AG04450 (cell line): ENCODE data around the gene AMACR. TPM values are rescaled to one million over a fixed set of nuclear protein-coding genes. Genes with fewer than 3 reads are reported as not detected.

Source experiments
- CTCF ChIA-PET: fragments of 300-600, 350-600 bp; formaldehyde crosslinking; extraction: SDS; loops from one replicate; lab custom pipeline; 2022; ENCODE audit warnings: antibody characterized with exemption, inconsistent platforms; lab: Charles Lee
- POLR2A ChIA-PET: fragments of 350-600 bp; formaldehyde crosslinking; extraction: SDS; loops from one replicate; lab custom pipeline; 2021; ENCODE audit warnings: antibody characterized with exemption, inconsistent platforms; lab: Yijun Ruan, JAX
- DNase-seq: peaks from one replicate; pipeline ENCODE4 v3.0.0-alpha.2; 2011; ENCODE audit warnings: low read depth, low spot score
- H3K27ac ChIP-seq: one replicate; pipeline ENCODE4 v1.5.1; 2012; ENCODE audit warnings: low read depth, low read length, control low read depth
- H3K27me3 ChIP-seq: one replicate; pipeline ENCODE4 v1.6.0; 2012; ENCODE audit warnings: low read length; ENCODE audit not compliant: control insufficient read depth, insufficient read depth
- H3K4me3 ChIP-seq: 2 replicates; pipeline ENCODE4 v1.5.1; 2011; ENCODE audit warnings: mild to moderate bottlenecking, low read depth, low read length, control low read depth
- H3K9me3 ChIP-seq: 2 replicates; pipeline ENCODE4 v1.5.1; 2012; ENCODE audit warnings: low read length; ENCODE audit not compliant: control insufficient read depth, insufficient read depth
- polyA plus RNA-seq: library from polyadenylated mRNA; depleted of rRNA; stranded (reverse); fragments of >200 nt; gene quantifications from 2 replicates; pipeline ENCODE4 v1.2.3, GENCODE V29; 2011
- TF ChIP-seq, protein P1 (sequence below): IDR thresholded peaks from 2 replicates; pipeline ENCODE4 v1.5.1; 2011; ENCODE audit warnings: low read depth, low read length, control low read depth, inconsistent platforms

Gene AMACR
- polyA plus RNA-seq, 1 experiment: 10.0 TPM

DNA sequence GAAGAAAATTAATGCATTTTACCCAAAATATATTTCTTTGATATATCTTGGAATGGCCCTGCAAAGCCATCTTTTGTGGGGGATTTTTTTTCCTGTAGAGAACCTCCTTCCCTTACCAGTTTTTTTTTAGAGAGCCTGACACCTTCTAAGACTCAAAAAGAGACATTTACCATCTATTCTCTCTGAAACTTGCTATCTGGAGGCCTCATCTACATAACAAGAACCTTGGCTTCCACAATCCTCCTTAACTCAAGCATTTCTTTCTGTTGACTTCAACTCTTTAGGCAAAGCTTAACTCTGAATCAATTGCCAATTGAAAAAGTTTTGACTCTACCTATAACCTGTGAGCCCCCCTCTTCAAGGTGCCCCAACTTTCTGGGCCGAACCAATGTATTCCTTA is 29.5 kb downstream of the AMACR start:
- ChIA-PET CTCF (interaction anchor here (2.3 kb wide), 2 partner anchors 8 to 18 kb away, joined by 9 to 14 read pairs; no protein-coding TSS in a partner anchor), POLR2A (no interaction called here)
- TF ChIP-seq, protein P1, sequence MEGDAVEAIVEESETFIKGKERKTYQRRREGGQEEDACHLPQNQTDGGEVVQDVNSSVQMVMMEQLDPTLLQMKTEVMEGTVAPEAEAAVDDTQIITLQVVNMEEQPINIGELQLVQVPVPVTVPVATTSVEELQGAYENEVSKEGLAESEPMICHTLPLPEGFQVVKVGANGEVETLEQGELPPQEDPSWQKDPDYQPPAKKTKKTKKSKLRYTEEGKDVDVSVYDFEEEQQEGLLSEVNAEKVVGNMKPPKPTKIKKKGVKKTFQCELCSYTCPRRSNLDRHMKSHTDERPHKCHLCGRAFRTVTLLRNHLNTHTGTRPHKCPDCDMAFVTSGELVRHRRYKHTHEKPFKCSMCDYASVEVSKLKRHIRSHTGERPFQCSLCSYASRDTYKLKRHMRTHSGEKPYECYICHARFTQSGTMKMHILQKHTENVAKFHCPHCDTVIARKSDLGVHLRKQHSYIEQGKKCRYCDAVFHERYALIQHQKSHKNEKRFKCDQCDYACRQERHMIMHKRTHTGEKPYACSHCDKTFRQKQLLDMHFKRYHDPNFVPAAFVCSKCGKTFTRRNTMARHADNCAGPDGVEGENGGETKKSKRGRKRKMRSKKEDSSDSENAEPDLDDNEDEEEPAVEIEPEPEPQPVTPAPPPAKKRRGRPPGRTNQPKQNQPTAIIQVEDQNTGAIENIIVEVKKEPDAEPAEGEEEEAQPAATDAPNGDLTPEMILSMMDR: no peak
- DNase-seq: no peak
- Histone ChIP-seq H3K27ac (no peak overlapping the region), H3K4me3 (no peak overlapping the region), H3K27me3 (peaks cover 6% of the 10 kb centered on the region), H3K9me3 (no peaks in the 10 kb centered on the region)

DNA sequence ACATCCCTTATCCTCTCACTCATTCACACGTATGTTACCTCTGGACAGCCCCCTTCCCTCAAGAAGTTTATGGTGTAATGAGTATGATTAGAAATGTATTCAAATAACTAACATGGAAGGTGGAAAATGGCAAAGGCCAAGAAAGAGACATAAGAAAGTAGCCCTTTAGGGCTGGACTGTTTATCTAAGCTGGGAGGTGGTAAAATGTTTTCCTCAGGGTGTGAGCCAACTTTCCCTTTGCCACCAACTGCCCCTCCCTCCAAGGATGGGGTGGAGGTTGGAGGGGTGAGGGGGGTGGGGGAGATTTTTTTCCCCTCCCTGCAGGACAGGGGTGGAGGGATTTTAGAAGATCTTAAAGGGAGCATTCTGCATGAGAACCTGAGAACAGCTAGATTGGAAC is 31.5 kb downstream of the AMACR start:
- TF ChIP-seq, protein P1: no peak
- ChIA-PET CTCF (no interaction called here), POLR2A (no interaction called here)

DNA sequence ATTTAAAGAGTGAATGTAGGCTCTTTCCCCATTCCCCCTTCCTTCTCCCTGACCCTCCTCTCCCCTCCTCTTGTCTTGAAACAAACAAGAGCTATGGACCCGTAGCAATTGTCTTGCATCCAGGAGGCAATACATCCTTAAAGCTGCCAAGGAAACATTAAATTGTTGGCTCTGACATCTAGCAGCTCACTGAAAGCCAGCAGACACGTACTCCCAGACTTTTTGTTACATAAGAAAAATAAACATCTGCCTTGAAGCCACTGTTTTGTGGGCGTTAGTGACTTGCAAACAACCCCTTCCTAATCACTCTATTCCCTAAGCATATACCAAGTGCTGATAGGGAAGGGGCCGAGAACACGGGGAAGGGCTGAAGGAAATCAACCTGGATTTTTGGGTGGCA is 32.0 kb downstream of the AMACR start:
- no peak for DNase-seq
- H3K4me3 ChIP-seq: no peak overlapping the region
- H3K27ac ChIP-seq: no peak overlapping the region
- CTCF ChIA-PET: no interaction called here
- no peaks in the 10 kb centered on the region for H3K9me3 ChIP-seq
- POLR2A ChIA-PET: no interaction called here
- TF ChIP-seq, protein P1: no peak
- peaks cover 12% of the 10 kb centered on the region for H3K27me3 ChIP-seq

More for the DNA sequence above, 31.5 kb downstream of the AMACR start:
- Histone ChIP-seq H3K27me3 (peaks cover 11% of the 10 kb centered on the region), H3K9me3 (no peaks in the 10 kb centered on the region), H3K4me3 (no peak overlapping the region), H3K27ac (no peak overlapping the region)
- DNase-seq: no peak

DNA sequence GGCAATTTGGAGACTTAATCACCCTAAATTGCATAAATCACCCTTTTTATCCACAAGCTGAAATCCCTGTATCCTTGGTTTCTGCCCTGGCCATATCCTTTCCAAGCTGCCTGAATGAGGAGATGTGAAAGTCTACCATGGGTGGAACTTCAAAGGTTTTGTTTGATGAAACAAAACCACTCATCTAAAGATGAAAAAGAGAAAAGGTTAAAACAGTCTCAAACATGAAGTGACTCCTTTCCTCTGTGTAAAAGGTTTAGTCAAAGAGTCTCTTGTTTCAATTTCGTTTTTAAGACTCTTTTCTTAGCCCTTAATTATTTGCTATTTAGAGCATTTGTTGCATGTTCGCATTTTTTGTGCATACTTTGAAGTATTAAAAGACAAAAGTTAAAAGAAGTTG is 34.6 kb downstream of the AMACR start:
- no peak for DNase-seq
- H3K27ac ChIP-seq: no peak overlapping the region
- TF ChIP-seq, protein P1: no peak
- no peaks in the 10 kb centered on the region for H3K9me3 ChIP-seq
- H3K4me3 ChIP-seq: no peak overlapping the region
- POLR2A ChIA-PET: no interaction called here
- CTCF ChIA-PET: no interaction called here
- peaks cover 13% of the 10 kb centered on the region for H3K27me3 ChIP-seq

DNA sequence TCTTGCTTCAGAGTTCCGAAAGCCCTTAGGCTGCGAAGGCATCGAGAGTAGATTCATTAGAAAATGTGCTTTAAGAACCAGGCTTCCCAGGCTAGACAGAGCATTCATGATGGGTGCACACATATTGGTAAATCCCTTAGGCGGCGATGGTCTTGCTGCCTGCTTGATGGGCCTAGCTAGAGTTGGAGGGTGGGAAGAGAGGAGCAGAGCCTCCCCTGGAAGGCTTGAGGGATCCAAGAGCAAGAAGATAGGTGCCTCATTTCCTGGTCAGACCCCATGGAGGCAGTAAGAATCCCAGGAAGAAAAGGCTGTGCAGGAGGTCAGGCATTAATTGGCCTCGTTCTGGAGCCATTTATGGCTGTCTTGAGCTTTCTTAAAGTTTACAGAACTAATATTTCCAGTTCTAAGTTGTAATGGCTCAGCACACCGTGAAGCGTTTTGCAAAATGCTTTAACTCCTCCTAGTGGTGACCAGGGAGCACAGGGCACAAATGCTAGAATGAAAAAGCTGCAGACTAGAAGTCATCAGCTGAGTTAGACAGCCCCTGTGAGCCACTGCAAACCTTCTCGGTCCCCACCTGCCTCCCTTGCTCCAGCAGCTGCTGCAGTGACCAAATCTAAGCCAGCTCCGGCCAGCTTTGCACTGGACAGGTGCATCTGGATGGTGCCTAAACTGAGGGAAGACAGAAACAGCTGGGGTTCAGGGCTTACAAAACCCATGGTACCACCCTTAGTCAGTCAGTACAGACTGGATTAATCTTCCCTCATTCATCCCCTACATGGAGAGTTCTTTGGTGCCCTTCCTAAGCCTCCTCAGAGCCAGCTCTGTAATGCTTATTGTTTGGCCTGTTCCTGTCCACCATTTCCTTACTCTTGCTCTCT is 38.0 kb downstream of the AMACR start:
- DNase-seq: peak; percentile 43
- POLR2A ChIA-PET: interaction anchor here (0.6 to 1.1 kb wide), 2 partner anchors 38 to 598 kb away, joined by 3 read pairs; no protein-coding TSS in a partner anchor
- TF ChIP-seq, protein P1: peak; percentile 96
- Histone ChIP-seq H3K9me3 (no peaks in the 10 kb centered on the region), H3K4me3 (no peak overlapping the region), H3K27ac (no peak overlapping the region), H3K27me3 (peaks cover 11% of the 10 kb centered on the region)
- CTCF ChIA-PET: interaction anchor here (0.5 to 4.3 kb wide), 73 partner anchors 9 to 1150 kb away, joined by 3 to 126 read pairs (median 4); partner anchors contain the start of genes ADAMTS12, RXFP3 and TARS1
